Measurements from ENCODE around the gene PLXDC1. TPM values are rescaled to one million over a fixed set of nuclear protein-coding genes. Genes with fewer than 3 reads are reported as not detected.

PLXDC1 gene
- total RNA-seq, 1 donor from 2014 or later, result under 0.01 TPM

GRCh38 chr17:39014795-39015545 lies 136.5 kb downstream of the PLXDC1 start:
- TF ChIP-seq, protein P1, sequence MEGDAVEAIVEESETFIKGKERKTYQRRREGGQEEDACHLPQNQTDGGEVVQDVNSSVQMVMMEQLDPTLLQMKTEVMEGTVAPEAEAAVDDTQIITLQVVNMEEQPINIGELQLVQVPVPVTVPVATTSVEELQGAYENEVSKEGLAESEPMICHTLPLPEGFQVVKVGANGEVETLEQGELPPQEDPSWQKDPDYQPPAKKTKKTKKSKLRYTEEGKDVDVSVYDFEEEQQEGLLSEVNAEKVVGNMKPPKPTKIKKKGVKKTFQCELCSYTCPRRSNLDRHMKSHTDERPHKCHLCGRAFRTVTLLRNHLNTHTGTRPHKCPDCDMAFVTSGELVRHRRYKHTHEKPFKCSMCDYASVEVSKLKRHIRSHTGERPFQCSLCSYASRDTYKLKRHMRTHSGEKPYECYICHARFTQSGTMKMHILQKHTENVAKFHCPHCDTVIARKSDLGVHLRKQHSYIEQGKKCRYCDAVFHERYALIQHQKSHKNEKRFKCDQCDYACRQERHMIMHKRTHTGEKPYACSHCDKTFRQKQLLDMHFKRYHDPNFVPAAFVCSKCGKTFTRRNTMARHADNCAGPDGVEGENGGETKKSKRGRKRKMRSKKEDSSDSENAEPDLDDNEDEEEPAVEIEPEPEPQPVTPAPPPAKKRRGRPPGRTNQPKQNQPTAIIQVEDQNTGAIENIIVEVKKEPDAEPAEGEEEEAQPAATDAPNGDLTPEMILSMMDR (IDR thresholded peaks at IDR 0.05; ENCODE audit: insufficient read depth, low read length, severe bottlenecking), result no peak
- FAIRE-seq (no peak), DNase-seq (ENCODE audit: low read depth) (no peak)
- no peaks in the 10 kb centered on the region for H3K27me3 ChIP-seq (ENCODE audit: control insufficient read depth, insufficient read depth, low read length)
- no peaks in the 10 kb centered on the region for H3K36me3 ChIP-seq (ENCODE audit: control insufficient read depth, insufficient read depth, low read length)
- no peak overlapping the region for H3K4me3 ChIP-seq (ENCODE audit: low read depth, low read length)

DNA sequence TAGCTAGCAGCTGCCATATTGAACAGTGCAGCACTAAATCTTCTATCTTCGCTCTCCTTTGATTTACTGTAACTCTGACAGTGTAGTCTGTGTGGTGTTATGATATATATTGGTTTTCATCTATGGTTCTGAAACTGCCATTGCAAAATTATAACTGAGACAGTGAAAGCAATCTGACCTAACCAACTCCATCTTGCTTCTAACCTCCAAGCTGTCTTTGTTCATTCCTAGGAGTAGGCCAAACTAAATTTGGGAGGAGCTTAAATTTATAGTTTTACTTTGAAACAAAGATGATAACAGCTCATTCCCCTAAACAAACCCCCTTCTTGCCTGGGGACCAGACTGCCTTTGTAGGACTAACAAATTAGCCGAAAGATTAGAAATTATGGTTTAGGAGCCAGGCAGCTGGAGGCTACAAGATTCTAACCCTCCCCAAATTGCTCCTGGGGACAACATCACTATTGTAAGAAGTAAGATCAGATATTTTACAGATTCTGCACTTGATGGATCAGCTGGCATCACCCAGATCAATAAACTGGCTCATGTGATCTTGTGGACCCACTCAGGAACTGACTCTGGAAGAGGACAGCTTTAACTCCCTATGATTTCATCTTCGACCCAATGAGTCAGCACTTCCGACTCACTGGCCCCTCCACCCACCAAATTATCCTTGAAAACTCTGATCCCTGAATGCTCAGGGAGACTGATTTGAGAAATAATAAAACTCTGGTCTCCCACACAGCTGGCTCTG lies 137.2 kb downstream of the PLXDC1 start:
- H3K27me3 ChIP-seq (ENCODE audit: control insufficient read depth, insufficient read depth, low read length), result no peaks in the 10 kb centered on the region
- H3K36me3 ChIP-seq (ENCODE audit: control insufficient read depth, insufficient read depth, low read length), result no peaks in the 10 kb centered on the region
- H3K4me3 ChIP-seq (ENCODE audit: low read depth, low read length), result no peak overlapping the region
- no peak for FAIRE-seq
- TF ChIP-seq, protein P1 (IDR thresholded peaks at IDR 0.05; ENCODE audit: insufficient read depth, low read length, severe bottlenecking), result no peak
- DNase-seq (ENCODE audit: low read depth), result peak; percentile 44

Other genes starting within 250 kb of the PLXDC1 start
- gene FBXO47, start 184.2 kb downstream of the PLXDC1 start, total RNA-seq, result under 0.01 TPM in 1 of 2 replicates, not detected in the other
- gene ARL5C, start 14.5 kb upstream of the PLXDC1 start, total RNA-seq, result not detected in 2 replicates
- gene CACNB1, start 46.0 kb upstream of the PLXDC1 start, total RNA-seq, result 4.7 and 4.9 TPM in 2 replicates
- gene RPL19, start 48.6 kb upstream of the PLXDC1 start, total RNA-seq, result 2,288 and 3,067 TPM in 2 replicates
- not detected in 2 replicates for gene STAC2, start 74.3 kb upstream of the PLXDC1 start, total RNA-seq
- 9.0 and 9.3 TPM in 2 replicates for gene FBXL20, start 250.0 kb upstream of the PLXDC1 start, total RNA-seq

Data from bronchial epithelial cell (primary cell).